Kidney epithelial cell (primary cell): Measurements from ENCODE around the gene GPC3. TPM values are rescaled to one million over a fixed set of nuclear protein-coding genes. Genes with fewer than 3 reads are reported as not detected.

Experiments used
- DNase-seq: peaks from one replicate; pipeline ENCODE4 v3.0.0-alpha.2; 2010; ENCODE audit warnings: low read depth
- H3K27me3 ChIP-seq: 2 replicates; pipeline ENCODE4 v1.6.0; 2011; ENCODE audit warnings: low read length; ENCODE audit not compliant: control insufficient read depth, insufficient read depth
- H3K36me3 ChIP-seq: 2 replicates; pipeline ENCODE4 v1.5.1; 2011; ENCODE audit warnings: low read length; ENCODE audit not compliant: control insufficient read depth, insufficient read depth
- H3K4me3 ChIP-seq: 2 replicates; pipeline ENCODE4 v1.5.1; 2011; ENCODE audit warnings: low read depth, mild to moderate bottlenecking, control low read depth, low read length
- total RNA-seq: library from RNA; depleted of rRNA; stranded (reverse); fragments of >200 nt; gene quantifications from 2 replicates; pipeline ENCODE4 v1.2.3, GENCODE V29; 2015
- TF ChIP-seq, protein P1 (sequence below): IDR thresholded peaks from 2 replicates; pipeline ENCODE4 v1.5.1; 2011; ENCODE audit warnings: mild to moderate bottlenecking, moderate library complexity, low read length, control low read depth, inconsistent platforms; ENCODE audit not compliant: insufficient read depth, poor library complexity, severe bottlenecking

The GPC3 gene
- total RNA-seq, 1 donor from 2014 or later = 14.5 TPM

DNA sequence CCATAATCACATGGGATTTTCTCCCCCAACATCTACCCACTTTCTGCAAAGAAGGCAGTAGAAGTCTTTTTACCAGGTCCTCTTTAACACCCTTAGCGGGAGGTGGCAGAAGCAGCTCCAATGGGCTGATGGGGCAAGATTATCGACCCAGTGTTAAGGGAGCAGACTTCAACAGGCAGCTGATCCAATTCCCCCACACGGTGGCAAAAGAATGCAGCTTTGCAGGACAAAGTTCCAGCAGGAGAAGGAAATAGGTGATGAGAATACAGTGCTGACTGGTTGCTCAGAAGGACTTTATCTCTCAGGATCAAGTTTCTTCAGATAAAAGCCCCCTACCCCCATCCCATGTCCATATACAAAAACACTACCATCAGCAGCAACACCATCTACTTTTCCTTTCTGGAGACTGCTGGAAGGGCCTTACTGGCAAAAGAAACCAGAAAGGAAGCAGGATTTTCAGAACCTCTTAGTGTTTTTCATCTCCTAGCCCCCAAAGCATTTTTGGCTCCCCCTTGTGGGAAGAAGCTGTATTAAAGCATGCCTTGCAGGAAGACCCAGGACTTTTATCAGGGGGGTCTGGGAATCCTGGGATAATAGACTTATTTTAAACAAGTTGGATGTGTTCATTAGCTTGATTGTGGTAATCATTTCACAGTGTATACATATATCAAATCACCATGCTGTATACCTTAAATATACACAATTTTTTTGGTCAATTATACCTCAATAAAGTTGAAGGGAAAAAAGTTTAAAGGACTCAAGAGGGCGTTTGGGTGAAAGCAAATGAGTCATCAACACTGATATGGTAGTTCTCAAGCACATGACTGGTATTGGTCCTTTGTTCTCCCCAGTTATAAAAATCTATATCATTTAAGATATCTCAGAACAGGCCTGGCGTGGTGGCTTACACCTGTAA lies 146.4 kb downstream of the GPC3 start:
- Histone ChIP-seq H3K27me3 (peaks cover 3% of the 10 kb centered on the region), H3K4me3 (no peak overlapping the region), H3K36me3 (no peaks in the 10 kb centered on the region)
- TF ChIP-seq, protein P1, sequence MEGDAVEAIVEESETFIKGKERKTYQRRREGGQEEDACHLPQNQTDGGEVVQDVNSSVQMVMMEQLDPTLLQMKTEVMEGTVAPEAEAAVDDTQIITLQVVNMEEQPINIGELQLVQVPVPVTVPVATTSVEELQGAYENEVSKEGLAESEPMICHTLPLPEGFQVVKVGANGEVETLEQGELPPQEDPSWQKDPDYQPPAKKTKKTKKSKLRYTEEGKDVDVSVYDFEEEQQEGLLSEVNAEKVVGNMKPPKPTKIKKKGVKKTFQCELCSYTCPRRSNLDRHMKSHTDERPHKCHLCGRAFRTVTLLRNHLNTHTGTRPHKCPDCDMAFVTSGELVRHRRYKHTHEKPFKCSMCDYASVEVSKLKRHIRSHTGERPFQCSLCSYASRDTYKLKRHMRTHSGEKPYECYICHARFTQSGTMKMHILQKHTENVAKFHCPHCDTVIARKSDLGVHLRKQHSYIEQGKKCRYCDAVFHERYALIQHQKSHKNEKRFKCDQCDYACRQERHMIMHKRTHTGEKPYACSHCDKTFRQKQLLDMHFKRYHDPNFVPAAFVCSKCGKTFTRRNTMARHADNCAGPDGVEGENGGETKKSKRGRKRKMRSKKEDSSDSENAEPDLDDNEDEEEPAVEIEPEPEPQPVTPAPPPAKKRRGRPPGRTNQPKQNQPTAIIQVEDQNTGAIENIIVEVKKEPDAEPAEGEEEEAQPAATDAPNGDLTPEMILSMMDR = peak; percentile 69
- no peak for DNase-seq

DNA sequence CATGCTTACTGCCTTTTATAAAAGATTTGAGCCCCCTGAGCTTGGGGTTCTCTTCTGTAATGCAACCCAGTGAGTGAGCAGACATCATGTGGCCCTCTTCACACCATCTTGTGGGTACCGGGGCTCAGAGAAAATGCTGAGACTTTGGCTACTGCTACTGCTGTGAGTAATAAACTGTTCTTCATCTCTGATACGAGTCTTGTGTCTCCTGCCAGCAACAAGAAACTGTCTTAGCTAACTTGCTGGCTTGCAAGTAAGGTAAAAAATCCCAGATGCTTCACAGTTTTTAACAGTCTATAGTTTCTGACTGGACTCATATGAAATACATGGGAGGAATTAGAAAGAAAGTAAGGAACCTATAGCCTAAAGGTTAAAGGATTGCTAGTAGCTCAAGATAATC lies 148.3 kb downstream of the GPC3 start:
- no peak for DNase-seq
- TF ChIP-seq, protein P1 = no peak
- Histone ChIP-seq H3K4me3 (no peak overlapping the region), H3K36me3 (no peaks in the 10 kb centered on the region), H3K27me3 (peaks cover 3% of the 10 kb centered on the region)

DNA sequence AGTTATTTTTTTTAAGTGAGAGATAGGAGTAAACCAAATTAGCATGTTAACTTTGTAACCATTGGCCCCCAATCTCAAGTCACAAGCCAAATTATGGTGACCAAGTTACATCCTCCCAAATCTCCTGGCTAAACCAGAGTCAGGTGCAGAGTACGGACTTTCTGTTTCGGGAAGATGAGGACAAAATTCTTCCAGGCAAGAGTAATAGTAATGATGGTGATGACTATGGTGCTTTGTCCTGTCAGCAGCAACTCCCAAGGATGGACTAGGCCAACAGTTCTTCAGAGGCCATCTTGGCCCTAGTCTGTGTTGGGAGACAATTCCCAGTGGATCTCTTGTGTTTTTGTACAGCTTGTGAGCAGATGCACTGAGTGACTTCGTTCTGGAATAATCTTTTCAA lies 148.8 kb downstream of the GPC3 start:
- TF ChIP-seq, protein P1 = no peak
- no peak overlapping the region for H3K4me3 ChIP-seq
- H3K27me3 ChIP-seq = peaks cover 3% of the 10 kb centered on the region
- no peaks in the 10 kb centered on the region for H3K36me3 ChIP-seq
- DNase-seq = no peak

DNA sequence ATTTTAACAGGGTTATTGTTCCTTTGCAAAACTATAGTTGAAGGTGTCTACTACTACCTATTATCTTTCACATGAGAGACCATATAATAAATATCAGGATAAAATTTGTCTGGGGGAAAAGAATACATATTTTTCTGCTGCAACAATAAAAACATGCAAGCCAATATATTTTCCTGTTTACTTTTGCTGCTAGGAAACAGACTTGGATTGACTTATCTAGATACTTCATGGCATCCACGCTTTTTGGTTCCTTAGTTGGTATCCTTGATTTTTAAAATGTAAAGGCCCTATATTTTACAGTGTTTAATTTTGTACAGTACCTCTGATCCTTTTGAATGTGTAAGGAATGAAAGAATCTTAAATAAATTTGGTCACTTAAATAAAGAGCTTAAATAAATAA lies 150.6 kb downstream of the GPC3 start:
- TF ChIP-seq, protein P1 = no peak
- Histone ChIP-seq H3K27me3 (peaks cover 3% of the 10 kb centered on the region), H3K4me3 (no peak overlapping the region), H3K36me3 (no peaks in the 10 kb centered on the region)
- DNase-seq = no peak

DNA sequence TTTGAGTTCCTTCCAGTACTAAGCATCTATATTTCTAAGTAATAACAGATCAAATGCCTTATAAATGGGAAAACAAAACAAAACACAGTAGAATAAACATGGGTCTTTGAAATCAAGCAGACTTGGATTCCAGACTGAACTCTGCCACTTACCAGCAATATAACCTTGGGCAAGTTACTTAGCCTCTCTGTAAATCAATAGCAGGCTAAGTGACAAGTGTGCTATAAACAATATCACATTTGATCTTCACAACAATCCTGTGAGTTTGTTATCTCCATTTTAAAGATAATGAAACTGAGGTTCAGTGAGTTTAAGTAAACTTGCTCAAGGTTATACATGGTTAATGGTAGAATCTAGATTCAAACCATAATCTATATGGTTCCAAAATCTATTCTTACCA lies 165.8 kb downstream of the GPC3 start:
- TF ChIP-seq, protein P1 = no peak
- DNase-seq = no peak

DNA sequence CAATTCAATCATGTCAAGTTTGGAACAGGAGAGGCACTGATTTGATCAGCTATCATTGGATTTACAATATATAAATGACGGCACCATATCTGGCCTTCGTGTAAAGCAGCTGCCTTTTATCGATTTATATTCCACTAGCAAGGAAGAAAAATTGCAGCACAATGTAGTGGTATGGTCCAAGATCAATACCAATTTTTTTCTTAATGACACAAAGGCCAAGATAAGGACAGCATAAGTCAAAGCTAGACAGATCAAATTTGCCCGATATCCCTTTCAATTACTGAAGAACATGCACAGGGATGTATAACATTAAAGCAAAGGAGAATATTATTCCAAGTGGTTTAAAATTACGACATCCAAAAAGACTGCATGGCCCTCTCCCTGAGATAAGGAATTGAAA lies 167.4 kb downstream of the GPC3 start:
- no peaks in the 10 kb centered on the region for H3K27me3 ChIP-seq
- no peak for DNase-seq
- H3K36me3 ChIP-seq = no peaks in the 10 kb centered on the region
- H3K4me3 ChIP-seq = no peak overlapping the region
- TF ChIP-seq, protein P1 = no peak

More for the DNA sequence above, 165.8 kb downstream of the GPC3 start:
- Histone ChIP-seq H3K27me3 (no peaks in the 10 kb centered on the region), H3K4me3 (no peak overlapping the region), H3K36me3 (no peaks in the 10 kb centered on the region)
